Measurements from ENCODE around the gene COL8A2. TPM values are rescaled to one million over a fixed set of nuclear protein-coding genes. Genes with fewer than 3 reads are reported as not detected.
A peak's percentile ranks its signal among the peaks of the same experiment; 100 is the strongest.
"Not testable (repeated sequence)": the region's sequence is repeated elsewhere in the genome, so short reads cannot be mapped to it uniquely, and the experiment has no call there.

Gene COL8A2
- total RNA-seq, 2 donors from 2014 or later, result 0.08 TPM; not detected in 1

DNA sequence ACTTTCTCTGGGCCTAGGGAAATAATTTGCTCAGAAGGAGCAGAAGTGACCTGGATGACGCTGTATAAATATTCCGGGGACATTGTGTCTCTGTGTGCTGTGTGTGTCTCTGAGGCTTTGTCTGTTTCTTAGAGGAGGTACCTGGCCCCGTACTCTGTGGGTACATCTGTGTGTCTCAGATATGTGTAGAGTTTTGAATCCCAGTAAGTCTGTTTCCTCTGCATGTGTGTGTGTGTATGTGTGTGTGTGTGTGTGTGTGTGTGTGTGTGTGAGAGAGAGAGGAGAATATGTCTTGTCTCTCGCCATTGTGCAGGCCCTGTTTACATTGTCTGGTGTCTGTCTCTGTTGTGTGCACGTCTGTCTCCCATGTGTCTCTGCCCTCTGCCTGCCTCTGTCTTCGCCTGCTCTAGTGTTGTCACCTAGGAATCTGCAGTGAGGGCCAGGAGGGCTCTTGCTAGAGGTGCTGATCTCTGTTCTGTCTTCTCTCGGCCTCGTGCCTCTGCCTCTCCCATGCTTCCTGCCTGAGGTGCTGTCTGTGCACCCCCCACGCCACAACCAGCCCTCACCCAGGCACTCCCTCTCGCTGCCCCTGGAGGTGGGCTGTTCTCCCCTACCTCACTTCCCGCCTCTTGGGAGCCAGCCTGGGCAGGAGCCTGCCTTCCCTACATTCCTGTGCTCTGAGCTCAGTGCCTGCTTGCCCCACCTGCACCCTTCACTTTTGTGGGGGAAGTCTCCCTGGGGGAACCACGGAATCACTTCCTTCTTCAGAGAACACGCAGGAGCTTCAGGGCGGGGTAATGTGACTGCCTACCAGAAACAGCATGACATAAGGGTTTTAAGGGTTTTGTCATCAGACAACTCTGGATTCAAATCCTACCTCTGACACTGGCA is 36.9 kb upstream of the COL8A2 start:
- H3K4me3 Mint-ChIP-seq, result peak overlapping the region; percentile 95
- peak overlapping the region; percentile 98 for H3K27ac Mint-ChIP-seq
- H3K36me3 Mint-ChIP-seq (ENCODE audit: low read depth), result peaks cover 73% of the 10 kb centered on the region
- ATAC-seq (replicated peaks), result peak; percentile 62
- peaks cover 46% of the 10 kb centered on the region for H3K4me1 Mint-ChIP-seq
- H3K27me3 Mint-ChIP-seq, result no peaks in the 10 kb centered on the region
- no peaks in the 10 kb centered on the region for H3K9me3 Mint-ChIP-seq

DNA sequence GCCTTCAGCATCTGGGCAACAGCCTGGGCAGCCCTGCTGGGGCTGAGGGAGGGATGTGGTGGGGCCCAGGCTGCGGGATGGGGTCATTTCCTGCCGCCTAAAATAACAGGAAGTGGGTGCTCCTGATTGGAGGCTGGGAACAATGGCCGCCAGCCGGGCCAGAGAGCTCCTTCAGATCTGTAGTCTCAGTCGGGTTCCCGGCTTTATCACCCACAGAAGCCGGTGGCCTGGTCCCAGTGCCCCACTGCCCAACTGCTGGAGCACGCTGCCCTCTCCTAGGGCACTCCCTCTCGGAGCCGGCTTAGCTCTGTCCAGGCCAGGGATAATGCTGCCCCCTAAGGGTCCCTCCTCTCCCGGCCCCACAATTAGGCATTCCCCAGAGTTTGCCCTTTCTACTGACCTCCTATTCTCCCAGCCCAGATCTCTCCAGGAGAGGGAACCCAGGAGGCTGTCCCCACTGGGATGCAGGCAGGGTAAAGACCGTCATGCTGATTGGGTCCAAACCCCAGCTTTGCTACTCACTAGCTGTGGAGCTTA is 36.0 kb upstream of the COL8A2 start:
- peaks cover 65% of the 10 kb centered on the region for H3K36me3 Mint-ChIP-seq (ENCODE audit: low read depth)
- peaks cover 41% of the 10 kb centered on the region for H3K4me1 Mint-ChIP-seq
- peak; percentile 70 for ATAC-seq (replicated peaks)
- peak overlapping the region; percentile 95 for H3K4me3 Mint-ChIP-seq
- no peaks in the 10 kb centered on the region for H3K27me3 Mint-ChIP-seq
- H3K9me3 Mint-ChIP-seq, result no peaks in the 10 kb centered on the region
- peak overlapping the region; percentile 98 for H3K27ac Mint-ChIP-seq

- peak overlapping the region; percentile 95 for H3K4me3 Mint-ChIP-seq
- no peak for ATAC-seq (replicated peaks)
- H3K36me3 Mint-ChIP-seq (ENCODE audit: low read depth), result peaks cover 60% of the 10 kb centered on the region
- peaks cover 41% of the 10 kb centered on the region for H3K4me1 Mint-ChIP-seq
- no peaks in the 10 kb centered on the region for H3K9me3 Mint-ChIP-seq
- peak overlapping the region; percentile 98 for H3K27ac Mint-ChIP-seq
- no peaks in the 10 kb centered on the region for H3K27me3 Mint-ChIP-seq
Measured at GRCh38 chr1:36160388-36160948, 35.4 kb upstream of the COL8A2 start.

GRCh38 chr1:36159614-36160387 is 34.8 kb upstream of the COL8A2 start:
- H3K27me3 Mint-ChIP-seq, result no peaks in the 10 kb centered on the region
- peaks cover 56% of the 10 kb centered on the region for H3K36me3 Mint-ChIP-seq (ENCODE audit: low read depth)
- H3K4me1 Mint-ChIP-seq, result peaks cover 40% of the 10 kb centered on the region
- no peaks in the 10 kb centered on the region for H3K9me3 Mint-ChIP-seq
- peak overlapping the region; percentile 95 for H3K4me3 Mint-ChIP-seq
- no peak for ATAC-seq (replicated peaks)
- peak overlapping the region; percentile 98 for H3K27ac Mint-ChIP-seq

DNA sequence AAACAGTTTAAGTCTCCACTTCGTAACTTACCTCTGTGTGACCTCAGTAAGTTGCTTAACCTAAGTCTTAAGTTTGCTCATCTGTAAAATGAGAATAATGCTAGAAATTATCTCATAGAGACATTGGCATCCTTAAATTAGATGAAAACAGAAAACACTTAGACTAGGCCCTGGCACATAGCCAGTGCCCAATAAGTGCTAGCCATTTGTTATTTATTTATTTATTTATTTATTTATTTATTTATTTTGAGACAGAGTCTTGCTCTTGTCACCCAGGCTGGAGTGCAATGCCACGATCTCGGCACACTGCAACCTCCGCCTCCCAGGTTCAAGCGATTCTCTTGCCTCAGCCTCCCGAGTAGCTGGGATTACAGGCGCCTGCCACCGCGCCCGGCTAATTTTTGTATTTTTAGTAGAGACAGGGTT is 33.8 kb upstream of the COL8A2 start:
- H3K27me3 Mint-ChIP-seq; ATAC-seq (replicated peaks); H3K9me3 Mint-ChIP-seq: not testable (repeated sequence)
- Mint-ChIP-seq H3K4me3 (peak overlapping the region; percentile 95), H3K4me1 (peaks cover 39% of the 10 kb centered on the region), H3K27ac (peak overlapping the region; percentile 98), H3K36me3 (ENCODE audit: low read depth) (peaks cover 47% of the 10 kb centered on the region)

- Mint-ChIP-seq H3K4me1 (peaks cover 39% of the 10 kb centered on the region), H3K9me3 (no peaks in the 10 kb centered on the region), H3K27ac (peak overlapping the region; percentile 94), H3K4me3 (peak overlapping the region; percentile 95), H3K27me3 (no peaks in the 10 kb centered on the region), H3K36me3 (ENCODE audit: low read depth) (peaks cover 46% of the 10 kb centered on the region)
- no peak for ATAC-seq (replicated peaks)
Measured at GRCh38 chr1:36157973-36158826, 33.2 kb upstream of the COL8A2 start.

DNA sequence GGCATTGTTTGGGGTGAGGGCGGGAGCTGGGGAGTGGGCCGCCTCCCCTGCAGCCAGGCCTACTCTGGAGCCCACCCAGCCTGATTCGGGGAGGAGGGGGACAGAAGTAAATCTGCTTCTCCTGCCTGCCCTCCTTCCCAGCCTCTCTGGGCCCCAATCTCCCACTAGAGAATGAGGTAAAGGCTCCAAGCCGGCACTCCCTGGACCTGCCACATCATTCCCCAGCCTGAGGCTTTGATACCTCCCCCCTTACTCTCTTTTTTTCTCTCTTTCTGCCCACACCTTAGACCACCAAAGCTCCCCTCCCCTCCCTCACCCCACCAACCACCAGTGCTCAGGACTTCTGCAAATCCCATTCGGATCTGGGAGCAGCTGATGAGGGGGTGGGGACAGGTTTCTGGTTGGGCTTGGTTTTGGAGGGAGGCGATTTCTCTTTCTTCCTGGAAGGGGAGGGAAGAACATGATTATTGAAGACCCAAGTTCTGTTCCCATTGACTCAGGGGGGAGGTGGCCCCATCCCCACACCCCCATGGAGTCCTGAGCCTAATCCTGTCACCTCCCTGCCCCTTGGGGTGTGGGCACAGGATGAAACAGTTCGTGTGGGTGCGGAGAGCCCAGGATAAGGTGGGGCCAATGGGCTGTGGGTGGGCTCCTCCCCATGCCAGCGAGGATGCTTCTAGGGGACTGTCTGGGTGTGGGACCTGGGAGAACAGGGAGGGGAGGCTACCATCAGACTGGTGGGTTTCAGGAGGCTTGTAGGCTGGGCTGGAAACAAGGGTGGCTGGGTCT is 32.3 kb upstream of the COL8A2 start:
- Mint-ChIP-seq H3K9me3 (no peaks in the 10 kb centered on the region), H3K27ac (peak overlapping the region; percentile 94), H3K36me3 (ENCODE audit: low read depth) (peaks cover 37% of the 10 kb centered on the region), H3K27me3 (no peaks in the 10 kb centered on the region), H3K4me1 (peaks cover 36% of the 10 kb centered on the region), H3K4me3 (peak overlapping the region; percentile 95)
- no peak for ATAC-seq (replicated peaks)

DNA sequence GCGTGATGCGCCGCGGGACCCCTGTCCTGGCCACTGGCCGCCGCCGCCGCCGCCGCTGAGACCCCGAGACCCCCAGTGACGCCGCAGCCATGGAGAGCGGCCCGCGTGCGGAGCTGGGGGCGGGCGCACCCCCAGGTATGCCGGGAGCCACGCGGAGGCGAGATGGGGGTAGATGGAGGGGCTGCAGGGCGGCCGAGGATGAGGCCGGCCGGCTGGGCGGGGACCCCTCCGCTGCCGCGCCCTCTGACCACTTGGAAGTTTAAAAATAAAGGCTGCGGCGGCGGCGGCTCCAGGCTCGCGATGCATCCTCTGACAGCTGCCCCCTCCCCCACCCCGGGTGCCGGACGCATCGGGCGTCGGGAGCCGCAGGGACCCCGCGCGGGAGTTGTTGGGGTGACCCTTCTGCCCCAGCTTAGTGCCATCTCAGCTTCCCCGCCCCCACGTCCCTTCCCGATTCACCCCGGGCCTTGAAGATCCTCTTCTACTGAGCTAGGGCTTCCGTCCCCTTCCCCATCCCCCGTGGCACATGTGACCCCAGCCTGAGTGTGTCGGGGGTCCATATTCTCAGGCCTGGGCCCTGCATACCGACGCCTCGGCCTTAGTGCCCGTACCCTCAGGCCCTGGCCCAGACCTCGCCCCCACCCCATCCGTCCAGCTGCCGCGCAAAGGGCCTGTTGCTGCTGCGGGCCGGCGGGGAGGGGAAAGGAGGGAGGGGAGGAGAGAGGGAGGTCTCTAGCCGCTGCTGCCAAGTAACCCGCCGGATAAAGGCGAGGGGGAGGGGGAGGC is 31.5 kb upstream of the COL8A2 start:
- Mint-ChIP-seq H3K4me3 (peak overlapping the region; percentile 95), H3K36me3 (ENCODE audit: low read depth) (peaks cover 29% of the 10 kb centered on the region)

DNA sequence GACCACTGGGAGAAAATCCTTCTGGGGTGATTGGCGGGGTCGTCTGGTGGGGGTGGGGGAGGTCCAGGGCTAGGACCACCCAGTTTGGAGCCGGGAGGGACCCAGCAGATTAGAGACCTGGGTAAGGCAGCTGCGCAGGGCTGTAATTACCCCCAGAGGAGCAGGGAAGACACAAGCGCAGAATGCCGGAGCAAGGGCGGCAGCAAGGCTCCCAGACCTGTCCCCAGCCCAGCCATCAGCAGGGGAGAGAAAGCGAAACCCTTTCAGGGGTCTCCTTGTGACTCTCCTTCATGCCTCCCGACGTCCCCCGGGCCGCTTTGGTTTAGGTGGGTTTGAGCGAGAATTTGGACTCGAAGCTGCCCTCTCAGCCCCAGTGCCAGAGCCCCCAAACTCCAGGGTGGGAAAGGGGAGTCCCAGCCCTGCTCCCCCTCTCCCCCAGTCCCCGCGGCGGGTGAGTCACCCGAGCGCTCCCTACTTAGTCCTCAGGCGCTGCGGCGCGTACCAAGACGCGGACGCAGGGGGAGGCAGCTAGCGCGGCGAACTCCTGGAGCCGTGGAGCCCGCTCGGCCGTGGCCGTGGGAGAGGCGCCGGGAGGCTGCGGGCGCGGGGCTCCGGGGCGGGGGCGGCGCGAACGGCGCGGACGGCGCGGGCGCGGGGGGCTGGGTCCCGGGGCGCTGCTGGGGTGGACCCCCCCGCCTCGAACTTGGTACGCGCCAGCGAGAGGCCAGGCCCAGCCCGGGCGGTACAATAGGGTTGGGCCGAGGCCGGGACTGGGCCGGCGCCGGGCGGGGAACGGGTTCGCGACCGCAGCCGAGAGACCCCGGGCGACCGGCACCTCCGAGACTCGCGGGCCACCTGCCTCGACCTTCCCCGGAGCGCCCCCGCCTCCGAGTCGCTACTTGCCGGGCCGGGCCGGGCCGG is 30.6 kb upstream of the COL8A2 start, which contains the start of gene MAP7D1:
Gene MAP7D1 (plus strand): TSS at position 753 of the 921 bp plus-strand sequence. CDS start 258 bp downstream, outside the sequence.
- Mint-ChIP-seq H3K9me3 (no peaks in the 10 kb centered on the region), H3K27me3 (no peaks in the 10 kb centered on the region), H3K27ac (peak within 1 kb of the TSS; percentile 94), H3K36me3 (ENCODE audit: low read depth) (peaks cover 22% of the 10 kb centered on the region), H3K4me3 (peak within 1 kb of the TSS; percentile 95), H3K4me1 (peaks cover 34% of the 10 kb centered on the region)
- peak; percentile 72 for ATAC-seq (replicated peaks)

More for the DNA sequence above, 31.5 kb upstream of the COL8A2 start:
- peaks cover 33% of the 10 kb centered on the region for H3K4me1 Mint-ChIP-seq
- H3K27me3 Mint-ChIP-seq, result no peaks in the 10 kb centered on the region
- H3K9me3 Mint-ChIP-seq, result no peaks in the 10 kb centered on the region
- ATAC-seq (replicated peaks), result peak; percentile 25
- H3K27ac Mint-ChIP-seq, result peak overlapping the region; percentile 94

DNA sequence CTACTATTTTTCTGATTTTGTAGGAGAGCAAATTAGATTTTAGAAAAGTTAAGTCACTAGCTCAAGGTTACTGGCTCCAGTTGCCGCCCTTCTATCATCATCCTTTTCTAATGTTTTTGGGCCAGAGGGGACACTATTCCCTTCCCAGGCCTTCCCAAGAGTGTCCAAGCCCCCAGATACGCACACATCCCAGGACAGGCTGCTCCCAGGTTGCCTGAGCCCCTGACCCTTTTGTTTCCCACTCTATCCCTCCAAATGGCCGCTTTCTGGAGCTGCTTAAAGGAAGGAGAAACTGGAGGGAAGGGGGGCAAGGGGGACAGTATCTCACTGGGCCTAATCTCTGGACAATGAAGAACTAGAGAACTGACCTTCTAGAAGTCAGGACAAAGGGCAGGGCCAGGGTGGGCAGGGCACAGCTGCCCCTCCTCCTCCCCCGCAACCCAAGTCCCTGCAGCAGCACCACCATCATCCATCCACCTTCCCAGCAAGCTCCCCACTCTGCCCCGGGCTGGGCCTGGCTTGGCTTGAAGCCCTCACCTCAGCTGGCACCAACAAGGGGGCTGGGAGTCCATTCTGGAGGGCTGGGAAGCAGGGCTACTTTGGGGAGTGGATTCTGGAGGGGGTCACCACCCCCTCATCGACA is 29.9 kb upstream of the COL8A2 start:
- no peaks in the 10 kb centered on the region for H3K27me3 Mint-ChIP-seq
- H3K36me3 Mint-ChIP-seq (ENCODE audit: low read depth), result peaks cover 22% of the 10 kb centered on the region
- H3K9me3 Mint-ChIP-seq, result no peaks in the 10 kb centered on the region
- peak overlapping the region; percentile 75 for H3K4me3 Mint-ChIP-seq
- H3K4me1 Mint-ChIP-seq, result peaks cover 37% of the 10 kb centered on the region
- no peak for ATAC-seq (replicated peaks)
- peak overlapping the region; percentile 75 for H3K27ac Mint-ChIP-seq

DNA sequence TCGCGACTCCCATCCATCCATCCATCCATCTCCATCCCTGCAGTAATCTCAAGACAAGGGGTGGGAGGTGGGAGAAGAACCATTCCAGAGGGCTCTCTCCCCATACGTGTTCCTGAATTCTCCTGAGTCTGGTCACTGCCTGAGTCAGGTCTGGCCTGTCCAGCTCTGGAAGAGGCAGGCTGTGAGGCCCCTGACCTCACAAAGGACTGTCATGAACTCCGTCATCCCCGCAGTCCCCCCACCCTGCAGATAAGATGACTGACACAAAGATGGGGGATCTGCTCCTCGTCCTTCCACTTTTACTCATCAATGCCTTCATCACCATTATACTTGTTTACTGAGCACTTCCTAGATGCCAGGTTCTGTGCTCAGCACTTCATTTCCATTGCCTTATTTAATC is 29.3 kb upstream of the COL8A2 start:
- H3K36me3 Mint-ChIP-seq (ENCODE audit: low read depth), result peaks cover 22% of the 10 kb centered on the region

More for the DNA sequence above, 29.3 kb upstream of the COL8A2 start:
- peak overlapping the region; percentile 75 for H3K4me3 Mint-ChIP-seq
- H3K9me3 Mint-ChIP-seq, result no peaks in the 10 kb centered on the region
- no peaks in the 10 kb centered on the region for H3K27me3 Mint-ChIP-seq
- peaks cover 35% of the 10 kb centered on the region for H3K4me1 Mint-ChIP-seq
- no peak for ATAC-seq (replicated peaks)
- H3K27ac Mint-ChIP-seq, result peak overlapping the region; percentile 75
